GM12878 (cell line): ENCODE results near the gene SLC25A15. TPM values are rescaled to one million over a fixed set of nuclear protein-coding genes. Genes with fewer than 3 reads are reported as not detected.

Experiments
- ATAC-seq: fragments of 200-7000 bp; cut with Tn5 transposase; 3 replicates; pipeline ENCODE4 v1.9.1; 2020; ENCODE audit warnings: mild to moderate bottlenecking, moderate library complexity
- BruUV-seq: library from RNA; stranded (reverse); fragments of 400-500 nt; replicated peaks from 2 replicates; lab custom pipeline; 2021; lab: Mats Ljungman, UMichigan
- CTCF ChIA-PET: fragments of 300-600 bp; sonication (Branson Sonifier 250); formaldehyde crosslinking; extraction: SDS; loops from one replicate; lab custom pipeline; 2021; ENCODE audit warnings: inconsistent platforms; lab: Yijun Ruan, JAX
- POLR2A ChIA-PET: fragments of 350-600 bp; formaldehyde crosslinking; extraction: SDS; loops from one replicate; lab custom pipeline; 2021; ENCODE audit warnings: inconsistent platforms; lab: Charles Lee
- RAD21 ChIA-PET: fragments of 300-600 bp; sonication (Branson Sonifier 250); formaldehyde crosslinking; loops from one replicate; lab custom pipeline; 2023; ENCODE audit warnings: antibody characterized with exemption; ENCODE audit not compliant: unreplicated experiment; lab: Charles Lee
- SMC1A ChIA-PET: fragments of 300-600 bp; sonication (Branson Sonifier 250); formaldehyde crosslinking; loops from one replicate; lab custom pipeline; 2023; ENCODE audit not compliant: unreplicated experiment, uncharacterized antibody; lab: Charles Lee
- DNase-seq: peaks from one replicate; pipeline ENCODE4 v3.0.0-alpha.2; 2011; ENCODE audit warnings: low read depth, low spot score
- FAIRE-seq: peaks from 3 replicates; lab custom pipeline; 2011; peaks lifted over from hg19 to GRCh38; lab: Jason Lieb, UNC
- H2AFZ ChIP-seq: 2 replicates; pipeline ENCODE4 v1.6.0; 2011; ENCODE audit warnings: low read depth, low read length, control low read depth; ENCODE audit not compliant: control insufficient read depth
- H3K27ac ChIP-seq: 2 replicates; pipeline ENCODE4 v1.5.1; 2011; ENCODE audit warnings: control low read depth; ENCODE audit not compliant: control insufficient read depth, insufficient read depth
- H3K27me3 ChIP-seq, 2 experiments: replicated peaks in 1 of 2; 2 replicates each; pipeline versions ENCODE4 v1.6.0 to v1.6.1; 2011; ENCODE audit warnings: low read length in 1 of 2; ENCODE audit not compliant: control insufficient read depth in 2 of 2, insufficient read depth in 2 of 2
- H3K36me3 ChIP-seq, 2 experiments: 2 replicates each; pipeline ENCODE4 v1.5.1; 2011; ENCODE audit warnings: low read length in 1 of 2; ENCODE audit not compliant: control insufficient read depth in 2 of 2, insufficient read depth in 2 of 2
- H3K4me1 ChIP-seq: 2 replicates; pipeline ENCODE4 v1.6.1; 2011; ENCODE audit warnings: mild to moderate bottlenecking, low read length, moderate library complexity, mixed read lengths; ENCODE audit not compliant: control insufficient read depth, insufficient read depth
- H3K4me2 ChIP-seq: 2 replicates; pipeline ENCODE4 v1.6.0; 2011; ENCODE audit warnings: control low read depth; ENCODE audit not compliant: control insufficient read depth, insufficient read depth
- H3K4me3 ChIP-seq: fragments of 200-600 bp; sonication (generic); 2 replicates; pipeline ENCODE4 v1.5.1; 2016
- H3K79me2 ChIP-seq: 2 replicates; pipeline ENCODE4 v1.6.0; 2011; ENCODE audit warnings: low read length; ENCODE audit not compliant: control insufficient read depth, insufficient read depth
- H3K9ac ChIP-seq: 2 replicates; pipeline ENCODE4 v1.8.0; 2011; ENCODE audit warnings: low read length, control low read depth, mixed read lengths; ENCODE audit not compliant: control insufficient read depth, insufficient read depth
- H3K9me3 ChIP-seq: replicated peaks from 3 replicates; pipeline ENCODE4 v1.5.1; 2011; ENCODE audit warnings: mild to moderate bottlenecking, low read length; ENCODE audit not compliant: control insufficient read depth, insufficient read depth
- H4K20me1 ChIP-seq: 2 replicates; pipeline ENCODE4 v1.6.0; 2011; ENCODE audit not compliant: control insufficient read depth, insufficient read depth
- BCL11A ChIP-seq: IDR thresholded peaks from 2 replicates; pipeline ENCODE4 v1.6.1; 2011; ENCODE audit warnings: low read depth, low read length
- CEBPB ChIP-seq, 2 experiments: fragments of 150-350 bp in 1 of 2; IDR thresholded peaks; 2 replicates each; pipeline ENCODE4 v1.6.1; 2012 to 2014; ENCODE audit warnings: low read depth in 2 of 2, low read length in 2 of 2, borderline replicate concordance in 1 of 2, inconsistent platforms in 1 of 2
- FOS ChIP-seq: IDR thresholded peaks from 3 replicates; pipeline ENCODE4 v1.6.1; 2011; ENCODE audit warnings: borderline replicate concordance; ENCODE audit not compliant: insufficient read length; ENCODE audit errors: extremely low read depth
- FOXK2 ChIP-seq: fragments of 450-650 bp; IDR thresholded peaks from 2 replicates; pipeline ENCODE4 v1.6.1; 2017; ENCODE audit warnings: mild to moderate bottlenecking, moderate library complexity
- FOXM1 ChIP-seq: IDR thresholded peaks from 2 replicates; pipeline ENCODE4 v1.6.1; 2012; ENCODE audit warnings: low read depth, mild to moderate bottlenecking, inconsistent platforms, low read length, moderate library complexity
- IKZF2 ChIP-seq, 2 experiments: fragments of 450-650 bp; IDR thresholded peaks; 2 replicates each; pipeline ENCODE4 v1.6.1; 2017; ENCODE audit warnings: mild to moderate bottlenecking in 2 of 2, moderate library complexity in 2 of 2
- JUNB ChIP-seq: IDR thresholded peaks from 2 replicates; pipeline ENCODE4 v1.6.1; 2016; ENCODE audit warnings: antibody characterized with exemption, mild to moderate bottlenecking
- KLF5 ChIP-seq: fragments of 450-650 bp; IDR thresholded peaks from 2 replicates; pipeline ENCODE4 v1.6.1; 2014; ENCODE audit warnings: mild to moderate bottlenecking; ENCODE audit not compliant: partially characterized antibody
- RFX5 ChIP-seq: IDR thresholded peaks from 2 replicates; pipeline ENCODE4 v1.6.1; 2011; ENCODE audit warnings: low read depth, low read length, improper control_type of control experiment
- WGBS: methylation state at CpG from one replicate; pipeline ENCODE4 v1.1.6; 2016; ENCODE audit warnings: low lambda C conversion rate; ENCODE audit not compliant: insufficient replicate concordance, insufficient coverage; ENCODE audit errors: missing lambda C conversion rate; 5-methylcytosine and 5-hydroxymethylcytosine counted together
- in situ Hi-C: fragments of 300-500 bp; cut with MboI; formaldehyde crosslinking; loops from 9 replicates; pipeline ENCODE4 v1.14.3; 2018; ENCODE audit warnings: mixed read lengths
- intact Hi-C: fragments of 100-400 bp; cut with micrococcal nuclease; formaldehyde crosslinking; loops from one replicate; pipeline ENCODE4 v1.14.2; 2022; ENCODE audit not compliant: unreplicated experiment
- polyA plus RNA-seq, 11 experiments: library from polyadenylated mRNA; depleted of rRNA in 4 of 11; unstranded in 6 of 11; stranded (reverse) in 5 of 11; fragments of >200 nt; fragmentation: Nextera tagmentation in 4 of 11; fragmentation: Illumina TruSeq in 1 of 11; extraction: Ambion mirVana in 4 of 11; extraction: Trizol in 1 of 11; gene quantifications; 1 replicate in 1 of 11; 2 replicates in 10 of 11; pipeline versions ENCODE4 v1.2.1 to v1.2.3, GENCODE V29; 2011 to 2016; ENCODE audit warnings: inconsistent platforms in 2 of 11, missing spikeins in 2 of 11, low read depth in 1 of 11
- total RNA-seq, 4 experiments: library from RNA; depleted of rRNA in 3 of 4; stranded (reverse); fragments of >200 nt in 3 of 4; fragmentation: Illumina TruSeq in 1 of 4; extraction: Trizol in 1 of 4; gene quantifications; 2 replicates each; pipeline versions ENCODE4 v1.2.1 to v1.2.3, GENCODE V29; 2013 to 2021
- TF ChIP-seq, protein P1 (sequence below): fragments of 150-350 bp; IDR thresholded peaks from 2 replicates; pipeline ENCODE4 v1.6.1; 2016; ENCODE audit warnings: low read depth, low read length
- TF ChIP-seq, protein P2 (sequence below): fragments of 450-650 bp; conservative IDR thresholded peaks from 2 replicates; pipeline ENCODE4 v1.6.1; 2017; ENCODE audit warnings: mild to moderate bottlenecking, moderate library complexity

Gene SLC25A15
- total and polyA plus RNA-seq, 10 of the 15 experiments (the other 5 are each of a cell fraction or from before 2014, with no cell fraction given) = 2.7 to 20.6 (median 15.0) TPM

DNA sequence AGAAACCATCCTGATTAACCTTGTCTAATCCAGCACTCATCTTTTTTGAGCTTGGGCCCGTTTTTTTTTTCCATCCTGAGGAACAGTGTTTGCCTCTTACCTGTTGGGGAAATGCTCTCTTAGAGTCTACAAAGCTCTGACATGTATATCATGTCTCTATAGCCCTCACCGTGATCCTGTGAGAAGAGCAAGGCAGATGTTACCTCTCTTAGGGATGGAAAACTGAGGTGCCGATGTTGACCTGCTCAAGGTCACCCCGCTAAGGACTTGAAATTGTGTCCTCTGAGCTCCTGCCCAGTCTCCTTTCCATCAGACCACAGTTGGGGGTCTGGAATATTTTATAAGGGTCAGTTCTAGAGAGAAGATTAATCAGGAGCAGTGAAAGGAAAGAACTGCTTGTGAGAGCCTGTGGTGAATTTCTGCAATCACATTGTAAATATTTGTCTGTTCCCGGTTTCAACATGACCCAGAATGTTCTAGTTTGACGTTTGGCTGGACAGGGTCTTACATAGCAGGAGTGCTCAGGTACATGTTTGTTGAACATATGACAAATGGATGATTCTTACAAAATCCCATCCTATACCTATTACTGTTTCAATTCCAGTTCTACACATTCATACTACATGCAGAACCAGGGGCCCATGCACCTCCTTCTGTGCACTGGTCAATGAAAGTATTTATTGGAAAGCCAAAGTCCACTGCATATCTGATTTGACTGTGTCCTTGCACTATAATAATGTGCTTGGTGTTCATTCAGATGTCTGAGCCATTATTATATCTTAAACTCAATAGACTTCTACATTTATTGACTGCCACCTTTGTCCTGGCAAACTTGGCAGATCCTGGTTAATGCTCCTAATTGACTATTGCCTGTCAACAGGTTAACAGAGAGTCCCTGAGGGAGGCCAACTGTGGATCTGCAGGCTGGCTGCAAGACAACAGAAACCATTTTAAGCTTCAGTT is 12.1 kb downstream of the SLC25A15 start:
- intact Hi-C loops (no loop called here), in situ Hi-C loops (no loop called here)
- no peaks in the 10 kb centered on the region for H3K4me1 ChIP-seq
- H3K36me3 ChIP-seq = peaks cover 0 to 6% of the 10 kb centered on the region in 2 experiments; a peak in 2 of 4 replicates
- no peak for ATAC-seq
- no peak overlapping the region for H3K4me3 ChIP-seq
- CTCF ChIA-PET = no interaction called here
- FAIRE-seq = no peak
- H3K27ac ChIP-seq = no peak overlapping the region
- H3K4me2 ChIP-seq = no peak overlapping the region
- SMC1A ChIA-PET = interaction anchor here (0.6 to 1.0 kb wide), 2 partner anchors 24 to 132 kb away, joined by 3 read pairs; no protein-coding TSS in a partner anchor
- RAD21 ChIA-PET = no interaction called here
- no peak overlapping the region for H2AFZ ChIP-seq
- no peaks in the 10 kb centered on the region for H3K27me3 ChIP-seq
- POLR2A ChIA-PET = no interaction called here
- no peaks in the 10 kb centered on the region for H3K9me3 ChIP-seq
- no peaks in the 10 kb centered on the region for H3K79me2 ChIP-seq
- H3K9ac ChIP-seq = no peak overlapping the region
- TF ChIP-seq JUNB (no peak), BCL11A (no peak), RFX5 (no peak), IKZF2 (IDR thresholded peaks at IDR 0.05) (no peak), KLF5 (no peak), CEBPB (IDR thresholded peaks at IDR 0.05; ENCODE audit: borderline replicate concordance in 1 of 2, low read depth in 2 of 2, low read length in 2 of 2) (no peak), FOXM1 (no peak), FOXK2 (no peak), FOS (no peak)
- TF ChIP-seq, protein P1, sequence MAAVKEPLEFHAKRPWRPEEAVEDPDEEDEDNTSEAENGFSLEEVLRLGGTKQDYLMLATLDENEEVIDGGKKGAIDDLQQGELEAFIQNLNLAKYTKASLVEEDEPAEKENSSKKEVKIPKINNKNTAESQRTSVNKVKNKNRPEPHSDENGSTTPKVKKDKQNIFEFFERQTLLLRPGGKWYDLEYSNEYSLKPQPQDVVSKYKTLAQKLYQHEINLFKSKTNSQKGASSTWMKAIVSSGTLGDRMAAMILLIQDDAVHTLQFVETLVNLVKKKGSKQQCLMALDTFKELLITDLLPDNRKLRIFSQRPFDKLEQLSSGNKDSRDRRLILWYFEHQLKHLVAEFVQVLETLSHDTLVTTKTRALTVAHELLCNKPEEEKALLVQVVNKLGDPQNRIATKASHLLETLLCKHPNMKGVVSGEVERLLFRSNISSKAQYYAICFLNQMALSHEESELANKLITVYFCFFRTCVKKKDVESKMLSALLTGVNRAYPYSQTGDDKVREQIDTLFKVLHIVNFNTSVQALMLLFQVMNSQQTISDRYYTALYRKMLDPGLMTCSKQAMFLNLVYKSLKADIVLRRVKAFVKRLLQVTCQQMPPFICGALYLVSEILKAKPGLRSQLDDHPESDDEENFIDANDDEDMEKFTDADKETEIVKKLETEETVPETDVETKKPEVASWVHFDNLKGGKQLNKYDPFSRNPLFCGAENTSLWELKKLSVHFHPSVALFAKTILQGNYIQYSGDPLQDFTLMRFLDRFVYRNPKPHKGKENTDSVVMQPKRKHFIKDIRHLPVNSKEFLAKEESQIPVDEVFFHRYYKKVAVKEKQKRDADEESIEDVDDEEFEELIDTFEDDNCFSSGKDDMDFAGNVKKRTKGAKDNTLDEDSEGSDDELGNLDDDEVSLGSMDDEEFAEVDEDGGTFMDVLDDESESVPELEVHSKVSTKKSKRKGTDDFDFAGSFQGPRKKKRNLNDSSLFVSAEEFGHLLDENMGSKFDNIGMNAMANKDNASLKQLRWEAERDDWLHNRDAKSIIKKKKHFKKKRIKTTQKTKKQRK = no peak
- TF ChIP-seq, protein P2, sequence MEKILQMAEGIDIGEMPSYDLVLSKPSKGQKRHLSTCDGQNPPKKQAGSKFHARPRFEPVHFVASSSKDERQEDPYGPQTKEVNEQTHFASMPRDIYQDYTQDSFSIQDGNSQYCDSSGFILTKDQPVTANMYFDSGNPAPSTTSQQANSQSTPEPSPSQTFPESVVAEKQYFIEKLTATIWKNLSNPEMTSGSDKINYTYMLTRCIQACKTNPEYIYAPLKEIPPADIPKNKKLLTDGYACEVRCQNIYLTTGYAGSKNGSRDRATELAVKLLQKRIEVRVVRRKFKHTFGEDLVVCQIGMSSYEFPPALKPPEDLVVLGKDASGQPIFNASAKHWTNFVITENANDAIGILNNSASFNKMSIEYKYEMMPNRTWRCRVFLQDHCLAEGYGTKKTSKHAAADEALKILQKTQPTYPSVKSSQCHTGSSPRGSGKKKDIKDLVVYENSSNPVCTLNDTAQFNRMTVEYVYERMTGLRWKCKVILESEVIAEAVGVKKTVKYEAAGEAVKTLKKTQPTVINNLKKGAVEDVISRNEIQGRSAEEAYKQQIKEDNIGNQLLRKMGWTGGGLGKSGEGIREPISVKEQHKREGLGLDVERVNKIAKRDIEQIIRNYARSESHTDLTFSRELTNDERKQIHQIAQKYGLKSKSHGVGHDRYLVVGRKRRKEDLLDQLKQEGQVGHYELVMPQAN = no peak
- TF ChIP-seq, all 136 proteins: peak for 0
- 81% methylated on average over 6 of the region's 6 CpGs for WGBS
- H4K20me1 ChIP-seq = no peaks in the 10 kb centered on the region
- DNase-seq = no peak
- no TSS peak for BruUV-seq
